Activated CD4-positive, alpha-beta memory T cell treated with anti-CD3 and anti-CD28 coated beads, Interleukin-2, amount 10 ng/mL, durations not matched to agents 7 days and 5 days (primary cell): Measurements from ENCODE around the gene CLMN. TPM values are rescaled to one million over a fixed set of nuclear protein-coding genes. Genes with fewer than 3 reads are reported as not detected.

Experiments used
- CTCF ChIA-PET: fragments of 350-600 bp; sonication (Branson Sonifier 250); formaldehyde crosslinking; loops from one replicate; lab custom pipeline; 2021; ENCODE audit warnings: antibody characterized with exemption, inconsistent platforms; lab: Charles Lee
- POLR2A ChIA-PET: fragments of 350-600 bp; sonication (Branson Sonifier 250); formaldehyde crosslinking; loops from one replicate; lab custom pipeline; 2021; ENCODE audit warnings: antibody characterized with exemption; lab: Charles Lee
- DNase-seq: peaks from one replicate; pipeline ENCODE4 v3.0.0-alpha.2; 2020
- H3K27ac Mint-ChIP-seq: one replicate; pipeline ENCODE4 v1.8.0; 2021; ENCODE audit warnings: mild to moderate bottlenecking, mixed read lengths
- H3K27me3 Mint-ChIP-seq: one replicate; pipeline ENCODE4 v1.8.0; 2021; ENCODE audit warnings: mixed read lengths
- H3K36me3 Mint-ChIP-seq: one replicate; pipeline ENCODE4 v1.8.0; 2021; ENCODE audit warnings: low read depth, mixed read lengths
- H3K4me1 Mint-ChIP-seq: one replicate; pipeline ENCODE4 v1.8.0; 2021; ENCODE audit warnings: mixed read lengths
- H3K4me3 Mint-ChIP-seq: one replicate; pipeline ENCODE4 v1.8.0; 2021; ENCODE audit warnings: mild to moderate bottlenecking, mixed read lengths
- H3K9me3 Mint-ChIP-seq: one replicate; pipeline ENCODE4 v1.8.0; 2021; ENCODE audit warnings: mixed read lengths
- total RNA-seq, 2 experiments: library from RNA; stranded (reverse); gene quantifications; one replicate each; pipeline ENCODE4 v1.2.3, GENCODE V29; 2021

The CLMN gene
- total RNA-seq, 2 experiments from 2014 or later, result 0.33 to 0.48 TPM

- no peak for DNase-seq
- Mint-ChIP-seq H3K9me3 (no peaks in the 10 kb centered on the region), H3K27ac (no peak overlapping the region), H3K36me3 (no peaks in the 10 kb centered on the region), H3K4me1 (no peaks in the 10 kb centered on the region), H3K27me3 (peaks cover 22% of the 10 kb centered on the region), H3K4me3 (no peak overlapping the region)
- POLR2A ChIA-PET, result no interaction called here
- CTCF ChIA-PET, result no interaction called here
These were observed 16.8 kb downstream of the CLMN start for GRCh38 chr14:95302667-95303506.

DNA sequence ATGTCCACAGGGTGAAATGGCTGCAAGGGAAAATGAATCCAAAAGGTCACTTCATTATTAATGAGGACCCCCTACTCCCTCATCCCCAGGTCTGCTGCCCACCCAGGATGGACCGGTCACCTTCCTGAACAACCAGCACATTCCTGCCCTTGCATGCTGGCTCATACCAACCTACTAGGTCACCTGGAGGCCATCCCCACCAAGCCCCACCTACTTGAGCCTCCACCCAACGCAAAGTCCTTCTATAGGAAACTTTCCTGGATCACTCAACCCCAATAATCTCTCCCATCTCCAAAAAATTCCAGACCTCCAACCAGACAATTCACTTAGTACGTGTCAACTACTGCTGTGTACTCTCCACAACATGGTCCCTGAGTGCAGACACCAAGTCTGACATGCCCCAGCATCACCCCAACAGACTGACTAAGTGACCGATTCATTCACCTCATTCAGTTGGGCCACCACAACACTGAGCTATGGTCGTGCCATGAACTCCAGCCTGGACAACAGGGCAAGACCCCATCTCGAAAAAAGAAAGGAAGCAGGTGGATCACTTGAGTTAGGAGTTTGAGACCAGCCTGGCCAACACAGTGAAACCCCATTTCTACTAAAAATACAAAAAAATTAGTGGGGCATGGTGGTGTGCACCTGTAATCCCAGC lies 18.1 kb downstream of the CLMN start:
- H3K36me3 Mint-ChIP-seq, result no peaks in the 10 kb centered on the region
- ChIA-PET CTCF (no interaction called here), POLR2A (no interaction called here)
- no peak for DNase-seq
- peaks cover 15% of the 10 kb centered on the region for H3K27me3 Mint-ChIP-seq
- H3K4me3 Mint-ChIP-seq, result no peak overlapping the region
- H3K4me1 Mint-ChIP-seq, result no peaks in the 10 kb centered on the region
- no peaks in the 10 kb centered on the region for H3K9me3 Mint-ChIP-seq
- no peak overlapping the region for H3K27ac Mint-ChIP-seq

DNA sequence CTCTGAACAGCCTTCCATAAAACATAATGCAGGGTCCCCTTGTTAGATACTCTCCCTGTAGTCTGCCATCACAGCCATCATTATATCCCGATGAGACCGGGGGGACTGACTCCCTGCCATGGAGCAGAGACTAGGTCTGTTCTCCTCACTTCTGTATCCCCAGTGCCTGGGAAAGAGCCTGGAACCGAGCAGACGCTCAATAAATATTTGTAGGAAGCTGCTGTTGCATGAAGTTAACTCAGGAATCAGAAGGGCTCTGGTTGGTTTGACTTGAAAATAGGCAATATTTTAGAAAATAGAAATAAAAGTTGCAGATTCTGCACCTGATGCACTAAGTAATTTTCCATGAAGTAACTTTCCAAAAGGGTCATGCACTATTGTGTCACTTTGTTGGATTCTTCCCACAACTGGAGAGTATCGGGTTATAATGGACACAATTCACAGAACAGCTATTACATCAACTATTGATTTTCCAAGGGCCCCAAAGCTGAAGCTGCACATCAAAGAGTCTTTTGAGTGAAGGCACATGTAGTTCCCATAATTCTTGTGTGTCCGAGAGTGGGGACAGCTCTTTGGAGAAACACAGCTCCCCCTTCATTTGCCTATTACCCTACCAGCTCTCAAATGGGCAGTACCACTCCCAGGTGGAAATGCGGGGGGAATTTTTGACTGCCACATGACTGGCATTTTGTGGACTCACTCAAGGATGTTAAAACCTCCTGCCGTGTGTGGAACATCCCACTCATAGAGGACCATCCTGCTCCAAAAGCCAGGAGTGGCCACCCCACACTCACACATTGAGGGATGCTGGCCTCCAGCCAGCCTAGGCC lies 18.8 kb downstream of the CLMN start:
- CTCF ChIA-PET, result no interaction called here
- no peak overlapping the region for H3K27ac Mint-ChIP-seq
- POLR2A ChIA-PET, result no interaction called here
- H3K27me3 Mint-ChIP-seq, result peaks cover 13% of the 10 kb centered on the region
- H3K36me3 Mint-ChIP-seq, result no peaks in the 10 kb centered on the region
- H3K4me1 Mint-ChIP-seq, result no peaks in the 10 kb centered on the region
- no peaks in the 10 kb centered on the region for H3K9me3 Mint-ChIP-seq
- no peak overlapping the region for H3K4me3 Mint-ChIP-seq
- DNase-seq, result no peak

- Mint-ChIP-seq H3K4me1 (no peaks in the 10 kb centered on the region), H3K27me3 (peaks cover 11% of the 10 kb centered on the region), H3K27ac (no peak overlapping the region), H3K4me3 (no peak overlapping the region), H3K36me3 (no peaks in the 10 kb centered on the region), H3K9me3 (no peaks in the 10 kb centered on the region)
- DNase-seq, result no peak
- ChIA-PET POLR2A (no interaction called here), CTCF (no interaction called here)
These were observed 19.6 kb downstream of the CLMN start for GRCh38 chr14:95300002-95300696.

DNA sequence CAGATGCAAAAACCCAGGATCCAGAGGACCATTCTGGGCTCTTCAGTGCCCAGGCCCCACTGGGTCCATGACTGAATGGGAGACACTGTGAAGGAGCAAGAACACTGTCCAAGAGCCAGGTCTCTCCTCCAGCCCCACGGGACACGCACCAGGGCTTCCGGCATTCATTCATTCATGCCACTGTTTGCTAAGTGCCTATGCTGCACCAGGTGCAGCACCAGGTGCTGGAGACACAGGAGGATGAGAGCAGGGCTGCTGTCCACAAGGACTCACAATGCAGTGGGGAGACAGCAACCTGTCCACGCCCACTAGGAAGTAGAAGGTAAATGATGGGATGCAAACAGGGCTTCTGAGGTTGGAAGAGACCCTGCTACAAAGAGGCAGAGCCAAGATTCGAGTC lies 20.4 kb downstream of the CLMN start:
- H3K9me3 Mint-ChIP-seq, result no peaks in the 10 kb centered on the region
- H3K27ac Mint-ChIP-seq, result no peak overlapping the region
- ChIA-PET CTCF (no interaction called here), POLR2A (no interaction called here)
- DNase-seq, result no peak
- H3K4me3 Mint-ChIP-seq, result no peak overlapping the region
- H3K36me3 Mint-ChIP-seq, result no peaks in the 10 kb centered on the region
- peaks cover 11% of the 10 kb centered on the region for H3K27me3 Mint-ChIP-seq
- H3K4me1 Mint-ChIP-seq, result no peaks in the 10 kb centered on the region

- Mint-ChIP-seq H3K36me3 (no peaks in the 10 kb centered on the region), H3K27me3 (peaks cover 13% of the 10 kb centered on the region), H3K4me3 (no peak overlapping the region), H3K27ac (no peak overlapping the region), H3K9me3 (no peaks in the 10 kb centered on the region), H3K4me1 (no peaks in the 10 kb centered on the region)
- DNase-seq, result no peak
- ChIA-PET POLR2A (no interaction called here), CTCF (no interaction called here)
These were observed 21.9 kb downstream of the CLMN start for GRCh38 chr14:95297832-95298231.

DNA sequence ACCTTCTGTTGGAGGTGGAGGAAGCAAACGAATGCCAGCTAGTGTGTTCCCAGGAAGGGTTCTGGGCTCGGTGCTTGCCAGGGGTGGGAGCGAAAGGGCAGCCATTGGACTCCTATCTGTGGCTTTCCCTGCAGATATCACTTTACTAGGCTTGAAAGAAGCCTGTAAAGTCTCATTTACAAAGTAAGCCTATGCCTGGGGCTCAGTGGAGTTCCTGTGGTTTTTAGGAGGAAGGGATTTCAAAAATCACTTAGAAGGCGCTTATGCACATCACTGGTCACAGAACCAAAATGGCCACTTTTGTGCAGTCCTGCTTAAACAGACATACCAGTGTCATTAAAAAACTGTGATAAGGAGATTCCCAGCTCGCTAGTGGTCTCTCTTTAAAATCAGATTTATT lies 22.7 kb downstream of the CLMN start:
- Mint-ChIP-seq H3K4me1 (no peaks in the 10 kb centered on the region), H3K4me3 (no peak overlapping the region), H3K27ac (no peak overlapping the region), H3K9me3 (no peaks in the 10 kb centered on the region), H3K36me3 (no peaks in the 10 kb centered on the region), H3K27me3 (peaks cover 13% of the 10 kb centered on the region)
- no peak for DNase-seq
- ChIA-PET CTCF (no interaction called here), POLR2A (no interaction called here)

DNA sequence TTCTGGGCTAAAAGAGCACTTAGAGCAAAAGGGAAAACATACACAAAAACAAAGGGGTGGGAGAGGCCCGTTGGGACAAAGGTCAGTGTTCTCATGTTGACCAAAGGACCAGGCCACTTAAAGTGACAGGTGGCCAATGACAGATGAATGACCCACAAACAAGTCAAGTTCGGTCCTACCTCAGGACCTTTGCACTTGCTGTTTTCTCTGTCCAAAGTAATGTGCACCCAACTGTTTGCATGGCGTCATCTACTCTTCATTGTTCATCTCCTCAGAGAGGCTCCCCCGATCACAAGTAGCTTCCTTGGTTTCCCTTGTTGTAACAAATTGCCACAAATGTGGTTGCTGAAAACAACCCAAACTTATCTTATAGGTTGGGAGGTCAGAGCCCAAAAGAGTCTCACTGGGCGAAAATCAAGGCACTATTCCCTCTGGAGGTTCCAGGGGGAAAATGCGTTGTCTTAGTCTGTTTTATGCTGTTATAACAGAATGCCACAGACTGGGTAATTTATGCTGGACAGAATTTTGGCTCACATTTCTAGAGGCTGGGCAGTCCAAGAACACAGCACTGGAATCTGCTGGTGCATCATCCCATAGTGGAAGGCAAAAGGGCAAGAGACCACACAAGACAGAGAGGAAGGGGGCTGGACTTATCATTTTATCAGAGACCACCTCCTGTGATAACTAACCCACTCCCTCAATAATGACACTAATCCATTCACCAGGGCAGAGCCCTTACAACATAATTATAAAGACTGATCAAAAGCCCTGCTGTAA lies 23.9 kb downstream of the CLMN start:
- POLR2A ChIA-PET, result no interaction called here
- Mint-ChIP-seq H3K4me1 (no peaks in the 10 kb centered on the region), H3K9me3 (no peaks in the 10 kb centered on the region), H3K36me3 (no peaks in the 10 kb centered on the region), H3K27me3 (peaks cover 8% of the 10 kb centered on the region), H3K27ac (no peak overlapping the region), H3K4me3 (no peak overlapping the region)
- no peak for DNase-seq
- CTCF ChIA-PET, result no interaction called here

DNA sequence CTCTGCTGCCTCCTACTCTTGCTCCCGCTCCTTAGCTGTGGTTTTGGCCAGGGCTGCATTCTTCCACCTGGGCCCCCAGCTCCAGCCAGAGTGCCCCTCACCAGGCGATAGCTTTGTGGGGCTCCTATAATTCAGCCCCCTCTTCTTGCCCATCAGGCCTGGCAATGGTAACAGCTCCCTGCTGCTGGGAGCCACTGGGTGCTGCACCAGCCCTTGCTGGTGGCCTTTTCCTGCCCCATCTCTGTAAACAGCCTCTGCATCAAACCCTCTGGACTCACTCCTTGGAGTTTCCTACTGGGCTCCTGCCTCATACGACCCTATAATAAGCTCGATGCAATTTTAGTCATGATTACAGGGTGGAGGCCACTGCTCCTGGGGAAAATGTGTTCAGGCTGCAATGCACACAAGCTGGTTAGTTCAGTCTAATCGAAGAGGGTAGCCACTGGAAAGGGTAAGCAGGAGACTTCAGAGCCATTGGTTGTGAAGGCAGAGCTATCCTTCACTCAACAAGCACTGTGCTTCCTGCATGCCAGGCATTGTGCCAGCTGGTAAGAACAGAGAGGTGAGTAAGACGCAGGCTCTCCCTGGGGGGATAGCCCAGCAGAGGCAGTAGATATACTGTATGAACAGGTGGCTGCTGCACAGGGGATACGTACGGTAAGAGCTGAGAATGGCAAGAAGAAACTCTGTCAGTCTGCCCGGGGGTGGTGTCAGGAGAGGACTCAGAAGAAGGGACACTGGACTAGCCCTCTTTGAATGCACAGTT lies 24.7 kb downstream of the CLMN start:
- Mint-ChIP-seq H3K27me3 (peaks cover 8% of the 10 kb centered on the region), H3K36me3 (no peaks in the 10 kb centered on the region), H3K9me3 (no peaks in the 10 kb centered on the region), H3K4me3 (no peak overlapping the region), H3K4me1 (no peaks in the 10 kb centered on the region), H3K27ac (no peak overlapping the region)
- ChIA-PET POLR2A (no interaction called here), CTCF (no interaction called here)
- no peak for DNase-seq

DNA sequence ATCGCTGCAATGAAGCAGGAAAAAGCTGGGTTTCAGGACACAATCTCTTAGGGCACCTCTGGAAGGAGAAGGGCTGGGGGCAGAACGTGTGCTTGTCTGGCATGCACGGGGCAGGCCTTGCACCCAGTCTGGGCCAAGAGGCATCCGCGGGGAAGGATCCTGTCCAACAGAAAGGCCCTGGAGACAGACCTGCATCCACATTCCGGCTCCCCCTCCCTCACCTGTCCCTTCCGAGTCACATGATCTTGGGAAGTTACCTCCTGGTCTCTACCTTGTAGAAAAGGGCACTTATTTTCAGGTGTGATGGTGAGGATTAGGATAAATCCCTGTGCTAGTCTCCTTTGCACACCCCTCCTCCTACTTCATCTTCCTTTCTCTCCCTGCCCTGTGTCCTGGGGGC lies 25.4 kb downstream of the CLMN start:
- ChIA-PET CTCF (no interaction called here), POLR2A (no interaction called here)
- Mint-ChIP-seq H3K9me3 (no peaks in the 10 kb centered on the region), H3K27me3 (peaks cover 3% of the 10 kb centered on the region), H3K36me3 (no peaks in the 10 kb centered on the region), H3K27ac (no peak overlapping the region), H3K4me3 (no peak overlapping the region), H3K4me1 (no peaks in the 10 kb centered on the region)
- no peak for DNase-seq

DNA sequence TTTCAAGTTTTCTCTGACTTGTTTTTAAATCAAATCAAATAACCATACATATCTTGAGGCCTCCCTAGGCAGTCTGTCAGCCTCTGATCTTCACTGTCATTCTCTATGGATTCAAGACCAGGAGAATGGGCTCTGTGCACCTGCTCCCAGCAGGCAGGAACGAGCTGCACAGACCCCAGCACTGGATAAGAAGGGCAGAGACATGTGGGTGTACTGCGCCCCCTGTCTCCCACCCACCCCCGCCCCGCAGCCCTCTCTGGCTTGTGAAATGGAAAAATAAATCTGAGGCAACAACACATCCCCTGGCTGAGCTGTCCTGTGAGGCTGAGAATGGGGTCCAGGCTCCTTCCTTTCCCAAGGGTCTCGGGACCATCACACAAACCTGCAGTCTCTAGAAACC lies 26.3 kb downstream of the CLMN start:
- Mint-ChIP-seq H3K27ac (no peak overlapping the region), H3K36me3 (no peaks in the 10 kb centered on the region), H3K4me1 (no peaks in the 10 kb centered on the region), H3K9me3 (no peaks in the 10 kb centered on the region), H3K27me3 (peaks cover 6% of the 10 kb centered on the region), H3K4me3 (no peak overlapping the region)
- ChIA-PET POLR2A (no interaction called here), CTCF (no interaction called here)
- no peak for DNase-seq
